Measurements from ENCODE around the gene NPAT. TPM values are rescaled to one million over a fixed set of nuclear protein-coding genes. Genes with fewer than 3 reads are reported as not detected.
A peak's percentile ranks its signal among the peaks of the same experiment; 100 is the strongest.

Gene NPAT
- total and polyA plus RNA-seq, 9 of the 15 experiments (the other 6 are each of a cell fraction or from before 2014, with no cell fraction given), result 8.8 to 30.0 (median 22.1) TPM

- peak overlapping the region; percentile 80 for H3K4me3 ChIP-seq
- H3K36me3 ChIP-seq (ENCODE audit: control insufficient read depth, insufficient read depth, low read length), result peaks cover 31% of the 10 kb centered on the region
- peak overlapping the region; percentile 86 for H3K4me2 ChIP-seq (ENCODE audit: insufficient read depth, low read length)
- H4K20me1 ChIP-seq (replicated peaks; ENCODE audit: control insufficient read depth, insufficient read depth, low read length), result peaks cover 26% of the 10 kb centered on the region
- TSS peak; percentile 54 for BruUV-seq (replicated peaks)
- intact Hi-C loops (cut with micrococcal nuclease) (loop anchor here (1.0 to 10.0 kb wide), 7 partner anchors 129 to 425 kb away; partner anchors contain the start of genes C11orf65, CUL5 and EXPH5), in situ Hi-C loops (cut with MboI) (no loop called here)
- no peaks in the 10 kb centered on the region for H3K27me3 ChIP-seq (ENCODE audit: control insufficient read depth in 2 of 2, insufficient read depth in 2 of 2, low read length in 2 of 2)
- CTCF ChIA-PET (ENCODE audit: low intra/inter-chr PET ratio), result no interaction called here
- POLR2A ChIA-PET, result interaction anchor here (0.6 to 1.8 kb wide), 12 partner anchors 8 to 443 kb away, joined by 3 to 9 read pairs (median 3); partner anchors contain the start of gene CUL5
- H3K9ac ChIP-seq (ENCODE audit: insufficient read depth in 1 of 2, low read depth in 2 of 2, low read length in 2 of 2), result peak overlapping the region; percentile 88 to 97
- H3K27ac ChIP-seq (ENCODE audit: extremely low read depth, low read depth, low read length), result peak overlapping the region; percentile 95
- no peaks in the 10 kb centered on the region for H3K9me3 ChIP-seq (replicated peaks; ENCODE audit: control insufficient read depth, insufficient read depth, low read depth, low read length)
- peak; percentile 56 to 81 (median 60) for DNase-seq (ENCODE audit: extremely low read depth in 1 of 4, low spot score in 3 of 4)
- peaks cover 82% of the 10 kb centered on the region for H3K79me2 ChIP-seq (ENCODE audit: control insufficient read depth, insufficient read depth, low read length)
- ATAC-seq, result peak; percentile 24
- H3K9me1 ChIP-seq (ENCODE audit: control insufficient read depth, insufficient read depth, low read length), result no peaks in the 10 kb centered on the region
- FAIRE-seq, result peak; percentile 78
- peak overlapping the region; percentile 97 for H2AFZ ChIP-seq (ENCODE audit: low read depth, low read length)
- peaks cover 12 to 42% of the 10 kb centered on the region in 2 experiments for H3K4me1 ChIP-seq (replicated peaks in 1 of 2; ENCODE audit: control insufficient read depth in 2 of 2, insufficient read depth in 2 of 2, low read length in 2 of 2)
- WGBS (ENCODE audit: insufficient coverage, low coverage, missing lambda C conversion rate), result 0% methylated on average over 20 of the region's 20 CpGs
- TF ChIP-seq SUPT5H (IDR thresholded peaks at IDR 0.05) (no peak), ZNF518B (CRISPR knock-in tag; IDR thresholded peaks at IDR 0.05) (no peak), CCAR2 (IDR thresholded peaks at IDR 0.05; ENCODE audit: low read depth, low read length) (no peak), NUFIP1 (IDR thresholded peaks at IDR 0.05; ENCODE audit: partially characterized antibody) (no peak), ESRRA (IDR thresholded peaks at IDR 0.05; ENCODE audit: borderline replicate concordance, low read depth) (peak; percentile 72), ZNF398 (CRISPR knock-in tag; IDR thresholded peaks at IDR 0.05) (no peak), FOXK2 (conservative IDR thresholded peaks at IDR 0.05 in 1 of 2, IDR thresholded peaks at IDR 0.05 in 1 of 2; ENCODE audit: low read depth in 2 of 2) (peak in 1 of 2 experiments; percentile 62; a peak in 2 of 4 replicates), RFX7 (CRISPR knock-in tag; IDR thresholded peaks at IDR 0.05) (no peak), MNT (conservative IDR thresholded peaks at IDR 0.05) (no peak), HDAC2 (IDR thresholded peaks at IDR 0.05) (no peak; the same call in 1 of the 2 replicates), NCOA6 (IDR thresholded peaks at IDR 0.05) (no peak), MIER1 (IDR thresholded peaks at IDR 0.05; ENCODE audit: low read depth) (no peak; the same call in 1 of the 2 replicates), FOXK1 (CRISPR knock-in tag; IDR thresholded peaks at IDR 0.05; ENCODE audit: borderline replicate concordance) (no peak), EP400 (IDR thresholded peaks at IDR 0.05) (no peak), THRAP3 (IDR thresholded peaks at IDR 0.05; ENCODE audit: borderline replicate concordance) (no peak)
These were observed 1.1 kb upstream of the NPAT start for GRCh38 chr11:108223348-108224149.

All from K562 (cell line).